ENCODE measurements around the gene PCDH12.

Gene PCDH12

GRCh38 chr5:141966275-141966962 lies 8.4 kb upstream of the PCDH12 start:
- DNase-seq, result no peak

GRCh38 chr5:141965071-141965470 lies 7.1 kb upstream of the PCDH12 start:
- DNase-seq, result no peak

DNA sequence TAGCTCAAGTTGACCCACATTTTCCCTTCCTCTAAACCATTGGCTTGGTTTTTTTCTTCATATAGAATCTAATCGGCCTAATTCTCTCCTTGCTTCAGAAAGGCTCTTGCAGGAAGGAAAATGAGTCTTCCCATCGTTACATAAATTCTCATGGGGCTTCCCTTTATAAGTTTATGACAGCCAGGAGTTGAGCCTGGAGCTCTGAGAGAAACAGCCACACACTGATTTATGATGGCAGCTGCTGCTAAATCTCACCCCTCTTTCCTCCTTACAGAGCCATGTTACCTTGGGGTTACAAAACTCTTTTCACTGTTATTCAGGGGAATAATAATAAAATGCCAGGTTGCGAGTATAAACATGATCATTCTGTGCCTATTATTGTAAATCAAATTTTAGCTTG lies 5.7 kb upstream of the PCDH12 start:
- no peak for DNase-seq

GRCh38 chr5:141961466-141961865 lies 3.5 kb upstream of the PCDH12 start:
- DNase-seq, result no peak

GRCh38 chr5:141960449-141961323 lies 2.7 kb upstream of the PCDH12 start:
- peak; percentile 84 for DNase-seq

- DNase-seq, result no peak
Observed at GRCh38 chr5:141960018-141960417, 2.0 kb upstream of the PCDH12 start.

DNA sequence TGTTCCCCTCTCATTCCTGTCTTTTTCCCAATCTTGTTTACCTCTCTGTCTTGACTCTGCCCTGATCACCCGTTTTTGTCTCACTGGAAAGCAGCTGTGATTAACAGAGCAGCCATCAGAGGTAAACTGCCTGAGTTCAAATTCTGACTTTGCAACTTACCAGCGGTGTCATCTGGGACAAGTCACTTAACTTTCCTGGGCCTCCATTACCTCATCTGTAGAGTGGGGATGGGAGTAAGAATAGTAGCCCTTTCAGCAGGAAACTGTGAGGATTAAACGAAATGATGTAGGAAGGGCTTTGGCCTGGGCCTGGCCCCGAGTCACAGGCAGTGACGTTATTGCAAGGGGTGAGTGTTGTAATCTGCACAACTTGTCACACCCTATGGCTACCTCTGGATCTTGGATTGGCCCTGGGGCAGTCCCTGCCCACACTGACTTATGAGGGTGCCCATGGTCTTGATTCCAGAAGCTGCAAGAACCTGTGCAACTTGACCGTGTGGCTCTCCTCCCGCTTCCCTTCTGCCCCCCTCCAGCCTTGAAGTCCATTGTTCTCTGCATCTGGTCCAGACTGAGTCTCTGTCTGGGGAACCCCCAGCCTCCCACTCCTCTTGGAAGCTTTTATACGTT lies 657 bp upstream of the PCDH12 start:
- DNase-seq, result no peak

DNA sequence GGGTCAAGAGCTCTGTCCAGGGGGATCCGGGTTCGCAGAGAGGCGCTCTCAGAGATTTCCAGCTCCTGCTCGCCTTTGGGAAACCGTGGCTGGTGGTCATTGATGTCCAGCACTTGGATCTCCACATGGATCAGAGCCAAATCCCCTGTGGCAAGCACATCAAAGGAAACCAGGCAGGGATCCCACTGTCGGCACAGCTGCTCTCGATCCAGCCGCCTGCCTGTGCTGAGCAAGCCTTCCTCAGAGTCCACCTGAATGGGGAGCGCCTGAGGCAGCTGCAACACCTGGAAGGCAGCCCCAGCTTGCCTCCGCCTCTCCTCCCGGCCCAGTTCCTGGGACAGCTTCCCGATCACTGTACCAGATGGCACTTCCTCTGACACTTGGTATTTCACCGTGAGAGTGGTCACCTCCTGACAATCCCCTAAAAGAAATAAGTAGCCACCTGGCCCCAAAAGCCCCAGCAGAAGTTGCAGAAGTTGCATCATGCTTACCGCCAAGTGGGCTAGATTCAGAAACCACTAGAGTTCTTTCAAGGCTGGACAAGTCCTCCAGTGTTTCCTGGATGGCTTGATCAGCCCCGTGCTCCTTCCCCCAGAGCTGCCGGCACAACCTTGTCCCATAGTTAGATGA lies 520 bp downstream of the PCDH12 start:
- DNase-seq, result no peak

DNA sequence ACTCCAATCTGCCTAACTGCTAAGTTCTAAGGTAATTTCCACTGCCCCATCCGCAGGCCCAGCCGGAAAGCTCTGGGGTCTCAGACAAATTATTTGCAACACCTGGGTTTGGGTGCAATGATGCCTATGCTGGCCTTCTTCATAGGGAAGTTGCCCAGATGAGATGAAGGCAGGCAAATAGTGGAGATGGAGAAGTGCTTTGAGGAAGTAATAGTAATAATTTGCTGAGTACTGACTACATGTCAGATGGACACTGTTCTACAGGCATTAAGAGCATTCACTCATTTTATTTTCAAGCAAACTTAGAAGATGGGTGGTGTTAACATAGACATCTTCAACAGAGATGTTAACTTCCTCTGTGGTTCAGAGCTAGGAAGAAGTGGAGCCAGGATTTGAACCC lies 3.8 kb downstream of the PCDH12 start:
- no peak for DNase-seq

DNA sequence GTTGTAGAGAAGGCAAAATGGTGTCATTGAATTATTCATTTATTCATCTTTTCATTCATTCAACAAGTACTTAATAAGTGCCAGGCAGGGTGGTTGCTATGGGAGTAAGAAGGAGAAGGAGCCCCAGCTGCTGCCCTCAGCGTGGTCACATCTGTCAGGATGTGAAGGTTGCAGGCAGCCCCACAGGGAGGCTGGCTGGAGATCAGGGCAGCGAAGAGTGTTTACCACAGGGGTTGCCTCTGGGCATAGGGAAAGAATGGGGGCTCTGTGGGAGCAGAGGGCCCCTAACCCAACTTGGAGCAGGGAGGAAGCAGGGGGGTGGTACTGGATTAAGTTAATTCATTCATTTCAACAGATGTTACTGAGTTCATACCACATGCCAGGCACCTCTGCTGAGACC lies 6.0 kb downstream of the PCDH12 start:
- no peak for DNase-seq

GRCh38 chr5:141951332-141951781 lies 6.6 kb downstream of the PCDH12 start:
- peak; percentile 37 for DNase-seq

DNA sequence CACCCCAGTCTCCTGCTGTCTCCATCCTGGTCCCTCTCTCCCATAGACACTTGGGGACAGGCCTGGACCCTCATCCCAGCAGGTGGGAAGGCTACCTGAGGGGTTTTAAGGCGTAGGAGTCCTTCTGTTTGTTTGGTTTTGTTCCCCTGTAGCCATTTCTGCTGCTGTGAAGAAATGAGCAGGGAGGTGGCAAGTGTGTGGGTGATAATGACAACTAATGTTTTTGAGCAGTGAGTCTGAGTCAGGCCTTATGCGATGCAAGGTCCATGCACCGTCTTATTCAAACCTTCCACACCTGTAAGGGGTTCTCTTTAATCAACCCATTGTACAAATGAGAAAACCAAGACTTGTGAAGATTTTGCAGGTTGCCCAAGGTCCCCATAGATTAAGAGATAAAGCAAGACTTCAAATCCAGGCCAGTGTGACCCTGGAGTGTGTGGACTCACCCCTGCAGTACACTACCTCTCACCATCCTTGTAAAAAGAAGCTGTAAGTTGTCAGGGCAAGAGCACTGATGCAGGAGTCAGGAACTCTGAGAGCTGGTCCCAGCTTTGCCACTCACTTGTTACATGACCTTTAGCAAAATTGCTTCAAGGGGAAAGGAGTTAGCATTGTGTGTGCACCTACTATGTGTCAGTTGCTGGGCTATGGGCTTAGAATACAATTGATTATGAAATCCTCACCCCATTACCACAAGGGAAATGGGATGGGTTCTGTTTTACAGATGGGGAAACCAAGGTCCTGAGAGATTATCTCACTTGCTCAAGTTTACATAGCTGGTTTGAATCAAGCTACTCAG lies 7.6 kb downstream of the PCDH12 start:
- DNase-seq, result no peak

GRCh38 chr5:141949511-141949910 lies 8.5 kb downstream of the PCDH12 start:
- no peak for DNase-seq

DNA sequence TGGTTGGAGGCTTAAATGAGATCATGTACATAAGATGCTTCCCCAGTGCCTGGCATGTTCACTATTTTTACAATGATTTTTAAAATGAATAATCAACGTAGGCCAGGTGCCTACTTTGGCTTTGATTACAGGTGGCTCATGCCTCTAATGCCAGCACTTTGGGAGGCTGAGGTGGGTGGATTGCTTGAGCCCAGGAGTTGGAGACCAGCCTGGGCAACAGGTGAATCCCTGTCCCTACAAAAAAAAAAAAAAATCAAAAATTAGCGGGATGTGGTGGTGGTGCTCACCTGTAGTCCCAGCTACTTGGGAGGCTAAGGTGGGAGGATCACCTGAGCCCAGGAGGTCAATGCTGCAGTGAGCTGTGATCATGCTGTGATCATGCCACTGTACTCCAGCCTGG lies 9.2 kb downstream of the PCDH12 start:
- no peak for DNase-seq

DNA sequence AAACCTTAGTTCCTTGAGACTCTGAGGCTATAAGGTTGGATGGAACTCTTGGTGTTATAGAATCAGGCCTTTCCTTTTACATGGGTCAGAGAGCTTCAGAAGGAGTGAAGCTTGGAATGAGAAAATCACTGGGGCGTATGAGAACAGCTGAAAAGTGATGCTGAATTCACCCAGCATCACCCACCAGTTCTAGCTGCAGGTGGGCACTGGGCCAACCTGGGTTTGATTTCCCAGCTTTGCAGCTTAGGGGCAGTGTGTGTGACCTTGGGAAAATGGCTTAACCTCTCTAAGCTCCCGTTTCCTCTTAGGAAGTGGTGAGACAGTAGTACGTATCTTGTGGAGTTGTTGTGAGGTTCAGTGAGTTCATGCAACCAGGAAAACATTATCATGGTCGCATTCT lies 10.7 kb downstream of the PCDH12 start:
- DNase-seq, result no peak

GRCh38 chr5:141945511-141946051 lies 12.4 kb downstream of the PCDH12 start:
- no peak for DNase-seq

- DNase-seq, result no peak
Observed at GRCh38 chr5:141944076-141944475, 13.9 kb downstream of the PCDH12 start.

GRCh38 chr5:141942185-141942857 lies 15.7 kb downstream of the PCDH12 start:
- DNase-seq, result no peak

- no peak for DNase-seq
Observed at GRCh38 chr5:141941779-141942178, 16.2 kb downstream of the PCDH12 start.

- DNase-seq, result no peak
Observed at GRCh38 chr5:141941307-141941706, 16.7 kb downstream of the PCDH12 start.

DNA sequence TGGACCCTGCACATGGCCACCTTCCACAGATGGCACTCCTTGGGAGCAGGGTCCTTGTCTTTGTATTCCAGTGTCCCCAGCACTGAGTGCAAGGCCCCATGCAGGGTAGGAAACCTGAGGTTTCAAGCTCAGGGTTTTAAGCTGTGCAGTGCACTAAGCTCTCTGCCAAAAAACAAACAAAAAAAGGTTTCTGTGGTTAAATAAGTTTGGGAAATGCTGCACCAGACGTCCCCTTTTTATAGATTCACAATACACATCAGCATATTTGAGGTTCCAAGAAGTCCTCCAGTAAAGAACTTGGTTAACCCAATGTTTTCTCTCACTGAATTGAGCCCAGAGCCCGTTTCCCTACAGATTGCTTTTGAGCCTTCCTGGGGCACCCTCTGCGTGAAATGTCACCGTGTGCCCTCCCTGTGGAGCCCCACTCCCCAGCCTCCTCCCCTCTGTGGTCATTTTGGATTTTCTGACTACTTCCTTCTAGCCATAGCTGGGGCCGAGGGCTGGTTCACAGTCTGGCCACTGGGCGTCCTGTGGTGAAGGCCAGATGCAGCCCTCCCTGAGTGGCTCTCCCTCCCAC lies 17.2 kb downstream of the PCDH12 start:
- DNase-seq, result no peak
